GM12865 (cell line): Measurements from ENCODE around the gene AMOTL2.

Experiments used
- DNase-seq: peaks from one replicate; pipeline ENCODE4 v3.0.0; 2010; ENCODE audit warnings: low read depth
- H3K4me3 ChIP-seq: 2 replicates; pipeline ENCODE4 v1.5.1; 2011; ENCODE audit warnings: mild to moderate bottlenecking, low read depth, low read length, control low read depth
- CTCF ChIP-seq: IDR thresholded peaks from 2 replicates; pipeline ENCODE4 v1.5.1; 2011; ENCODE audit warnings: low read length, control low read depth, low read depth, inconsistent platforms; ENCODE audit not compliant: insufficient read depth; ENCODE audit errors: missing control alignments

Gene AMOTL2

GRCh38 chr3:134406331-134407238 lies 32.3 kb upstream of the AMOTL2 start:
- TF ChIP-seq CTCF = no peak
- no peak overlapping the region for H3K4me3 ChIP-seq
- no peak for DNase-seq

- no peak overlapping the region for H3K4me3 ChIP-seq
- TF ChIP-seq CTCF = no peak
- no peak for DNase-seq
These were observed 30.2 kb upstream of the AMOTL2 start for GRCh38 chr3:134404366-134404885.

- H3K4me3 ChIP-seq = no peak overlapping the region
- TF ChIP-seq CTCF = no peak
- no peak for DNase-seq
These were observed 23.5 kb upstream of the AMOTL2 start for GRCh38 chr3:134397755-134398154.

GRCh38 chr3:134395103-134395502 lies 20.9 kb upstream of the AMOTL2 start:
- H3K4me3 ChIP-seq = no peak overlapping the region
- DNase-seq = no peak
- no peak for TF ChIP-seq CTCF

- no peak for TF ChIP-seq CTCF
These were observed 20.1 kb upstream of the AMOTL2 start for GRCh38 chr3:134394380-134394779.

GRCh38 chr3:134393074-134393473 lies 18.8 kb upstream of the AMOTL2 start:
- no peak for DNase-seq
- TF ChIP-seq CTCF = no peak
- H3K4me3 ChIP-seq = no peak overlapping the region

More at GRCh38 chr3:134394380-134394779, 20.1 kb upstream of the AMOTL2 start:
- H3K4me3 ChIP-seq = no peak overlapping the region
- DNase-seq = no peak
